Mucosa of descending colon (tissue), 3 donors: Measurements from ENCODE around the gene NTM. TPM values are rescaled to one million over a fixed set of nuclear protein-coding genes. Genes with fewer than 3 reads are reported as not detected.

Source experiments
- ATAC-seq: fragments of 200-7000 bp; cut with Tn5 transposase; one replicate; pipeline ENCODE4 v1.9.1; 2020; ENCODE audit warnings: mild to moderate bottlenecking, moderate library complexity
- DNase-seq, 3 donors: peaks; one replicate each; pipeline ENCODE4 v3.0.0-alpha.2; 2020
- H3K36me3 ChIP-seq: fragments of 200-600 bp; one replicate; pipeline ENCODE4 v1.8.0; 2021; ENCODE audit warnings: low read depth, mild to moderate bottlenecking
- H3K4me1 ChIP-seq: fragments of 200-600 bp; one replicate; pipeline ENCODE4 v1.8.0; 2021; ENCODE audit warnings: low read depth, mild to moderate bottlenecking
- H3K4me3 ChIP-seq: fragments of 200-600 bp; one replicate; pipeline ENCODE4 v1.8.0; 2021; ENCODE audit warnings: mild to moderate bottlenecking
- H3K9me3 ChIP-seq: fragments of 200-600 bp; one replicate; pipeline ENCODE4 v1.8.0; 2021; ENCODE audit warnings: mild to moderate bottlenecking
- intact Hi-C, 2 donors: fragments of 100-400 bp; cut with DNase I in 1 of 2; cut with micrococcal nuclease in 1 of 2; formaldehyde crosslinking; loops; one replicate each; pipeline versions ENCODE4 v1.11.0 to v1.11.1; 2022; cut with DNase I, micrococcal nuclease
- total RNA-seq, 3 donors: library from RNA; stranded (reverse); fragmentation: NEBNext Ultra II Directional in 2 of 3; extraction: Animal tissue kit (Norgen Biotek cat#: 25700) in 2 of 3; gene quantifications; one replicate each; pipeline versions ENCODE4 v1.2.1 to v1.2.4, GENCODE V29; 2021 to 2023
- TF ChIP-seq, protein P1 (sequence below): fragments of 200-600 bp; IDR thresholded peaks from one replicate; pipeline ENCODE4 v1.8.0; 2022; ENCODE audit warnings: antibody characterized with exemption, mild to moderate bottlenecking
- donor health status: DM: no; HTN: no; CAD: no; lungs with moderate emphysema.
- donor health status: DM: no; HTN: no; CAD: no.
- donor health status: DM: no; HTN: yes; CAD: no.

The NTM gene
- total RNA-seq, 3 donors from 2014 or later: 0.64 to 7.7 (median 1.2) TPM

DNA sequence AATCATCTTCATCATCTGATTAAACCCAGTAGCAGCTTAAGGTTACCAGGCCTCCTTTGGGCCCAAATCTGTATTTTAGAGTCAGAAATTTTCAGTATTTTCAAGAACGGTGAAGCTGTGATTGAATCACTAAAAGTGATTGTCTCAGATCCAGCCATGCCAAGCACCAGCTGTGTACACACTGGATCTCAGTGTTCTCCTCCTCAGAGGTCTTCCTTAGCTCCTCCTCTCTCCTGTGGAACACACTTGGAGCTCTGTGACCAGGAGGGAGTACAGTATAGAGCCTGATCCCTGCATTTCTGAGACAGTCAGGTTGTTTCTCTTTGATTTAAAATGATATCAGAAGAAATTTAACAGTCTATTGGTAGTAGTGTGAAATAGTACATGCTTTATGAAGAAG lies 401.1 kb downstream of the NTM start:
- Histone ChIP-seq H3K36me3 (no peaks in the 10 kb centered on the region), H3K4me3 (no peak overlapping the region), H3K9me3 (no peaks in the 10 kb centered on the region), H3K4me1 (no peaks in the 10 kb centered on the region)
- DNase-seq (no peak), ATAC-seq (no peak)
- intact Hi-C loops: no loop called here
- TF ChIP-seq, protein P1, sequence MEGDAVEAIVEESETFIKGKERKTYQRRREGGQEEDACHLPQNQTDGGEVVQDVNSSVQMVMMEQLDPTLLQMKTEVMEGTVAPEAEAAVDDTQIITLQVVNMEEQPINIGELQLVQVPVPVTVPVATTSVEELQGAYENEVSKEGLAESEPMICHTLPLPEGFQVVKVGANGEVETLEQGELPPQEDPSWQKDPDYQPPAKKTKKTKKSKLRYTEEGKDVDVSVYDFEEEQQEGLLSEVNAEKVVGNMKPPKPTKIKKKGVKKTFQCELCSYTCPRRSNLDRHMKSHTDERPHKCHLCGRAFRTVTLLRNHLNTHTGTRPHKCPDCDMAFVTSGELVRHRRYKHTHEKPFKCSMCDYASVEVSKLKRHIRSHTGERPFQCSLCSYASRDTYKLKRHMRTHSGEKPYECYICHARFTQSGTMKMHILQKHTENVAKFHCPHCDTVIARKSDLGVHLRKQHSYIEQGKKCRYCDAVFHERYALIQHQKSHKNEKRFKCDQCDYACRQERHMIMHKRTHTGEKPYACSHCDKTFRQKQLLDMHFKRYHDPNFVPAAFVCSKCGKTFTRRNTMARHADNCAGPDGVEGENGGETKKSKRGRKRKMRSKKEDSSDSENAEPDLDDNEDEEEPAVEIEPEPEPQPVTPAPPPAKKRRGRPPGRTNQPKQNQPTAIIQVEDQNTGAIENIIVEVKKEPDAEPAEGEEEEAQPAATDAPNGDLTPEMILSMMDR: no peak

- H3K9me3 ChIP-seq: no peaks in the 10 kb centered on the region
- ATAC-seq: no peak
- DNase-seq: no peak
- H3K36me3 ChIP-seq: no peaks in the 10 kb centered on the region
- intact Hi-C loops: no loop called here
- H3K4me1 ChIP-seq: no peaks in the 10 kb centered on the region
- TF ChIP-seq, protein P1: no peak
- H3K4me3 ChIP-seq: no peak overlapping the region
Measured at GRCh38 chr11:131773626-131774025, 403.2 kb downstream of the NTM start.

DNA sequence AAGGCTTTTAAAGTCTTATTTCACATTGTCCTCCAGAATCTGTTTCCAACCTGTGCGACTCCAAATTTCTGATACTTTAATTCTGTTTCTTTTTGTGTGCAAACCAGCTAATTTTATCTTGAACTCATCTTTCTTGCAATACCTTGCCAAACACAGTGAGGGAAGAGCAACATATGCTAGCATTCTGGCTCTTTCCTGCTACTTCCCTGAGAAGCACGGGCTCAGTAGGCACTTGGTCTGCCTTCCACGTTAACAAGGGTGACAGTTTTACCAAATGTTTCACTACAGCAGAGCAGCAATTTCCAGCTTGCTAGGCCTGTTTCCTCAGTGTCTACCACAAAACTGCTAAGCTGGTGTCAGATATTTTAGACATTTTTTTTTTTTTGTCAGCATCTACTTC lies 405.8 kb downstream of the NTM start:
- H3K4me1 ChIP-seq: no peaks in the 10 kb centered on the region
- DNase-seq (no peak), ATAC-seq (no peak)
- H3K9me3 ChIP-seq: no peaks in the 10 kb centered on the region
- intact Hi-C loops: no loop called here
- TF ChIP-seq, protein P1: no peak
- H3K4me3 ChIP-seq: no peak overlapping the region
- no peaks in the 10 kb centered on the region for H3K36me3 ChIP-seq

DNA sequence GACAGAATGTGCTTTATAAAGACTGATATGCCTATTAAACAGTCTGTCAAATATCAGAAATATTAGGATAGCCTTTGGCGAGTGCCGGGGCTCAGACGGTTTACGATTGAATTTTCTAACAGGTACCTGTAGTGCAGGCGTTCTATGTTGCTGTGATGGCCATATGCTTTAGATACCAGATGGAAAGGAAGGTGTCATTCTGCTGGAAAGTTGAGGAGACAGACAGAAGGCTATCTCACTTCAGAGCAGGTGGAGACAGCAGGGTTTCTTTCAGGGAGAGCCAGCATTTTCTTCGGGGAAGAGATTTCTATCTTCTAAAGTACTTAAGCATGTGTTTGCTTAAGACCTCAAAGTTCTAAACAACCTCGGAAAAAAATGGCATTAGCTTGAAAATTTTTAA lies 415.4 kb downstream of the NTM start:
- no peaks in the 10 kb centered on the region for H3K36me3 ChIP-seq
- no peak for DNase-seq
- no peaks in the 10 kb centered on the region for H3K4me1 ChIP-seq
- intact Hi-C loops: no loop called here
- no peak overlapping the region for H3K4me3 ChIP-seq
- ATAC-seq: no peak
- TF ChIP-seq, protein P1: no peak
- no peaks in the 10 kb centered on the region for H3K9me3 ChIP-seq

DNA sequence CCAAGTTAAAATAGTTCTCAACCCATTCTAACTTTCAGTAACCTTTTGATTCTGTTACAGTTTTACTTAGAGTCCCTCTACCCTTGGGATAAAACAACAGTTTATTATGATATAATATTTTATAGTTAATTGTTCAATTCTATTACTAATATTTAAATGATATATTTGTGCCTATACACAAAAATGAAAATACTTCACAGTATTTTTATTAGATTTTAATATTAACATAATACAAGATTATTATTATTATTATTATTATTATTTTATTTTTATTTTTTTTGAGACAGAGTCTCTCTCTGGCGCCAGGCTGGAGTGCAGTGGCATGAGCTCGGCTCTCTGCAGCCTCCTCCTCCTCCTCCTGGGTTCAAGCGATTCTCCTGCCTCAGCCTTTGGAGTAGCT lies 416.7 kb downstream of the NTM start:
- no peaks in the 10 kb centered on the region for H3K4me1 ChIP-seq
- TF ChIP-seq, protein P1: no peak
- intact Hi-C loops: no loop called here
- H3K9me3 ChIP-seq: no peaks in the 10 kb centered on the region
- no peaks in the 10 kb centered on the region for H3K36me3 ChIP-seq
- ATAC-seq (no peak), DNase-seq (no peak)
- no peak overlapping the region for H3K4me3 ChIP-seq

DNA sequence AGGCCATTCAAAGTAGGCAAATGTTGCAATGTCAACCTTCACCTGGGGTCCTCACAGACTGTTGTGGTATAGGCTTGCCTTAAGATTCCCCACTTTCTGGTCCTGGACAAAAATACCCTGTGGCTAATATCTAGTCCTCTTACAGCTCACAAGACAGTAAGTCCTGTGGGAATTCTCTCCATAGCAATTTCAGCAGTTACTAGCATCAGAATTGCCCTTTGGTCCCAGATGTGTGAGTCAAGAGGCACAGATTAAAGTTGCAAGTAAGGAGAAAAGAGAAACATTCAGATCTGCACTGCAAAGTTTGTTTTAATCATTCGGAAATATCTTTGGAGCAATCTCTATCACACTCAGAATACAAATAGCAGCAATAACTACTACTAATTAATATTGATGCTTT lies 420.2 kb downstream of the NTM start:
- intact Hi-C loops: no loop called here
- Histone ChIP-seq H3K4me1 (no peaks in the 10 kb centered on the region), H3K4me3 (no peak overlapping the region), H3K36me3 (no peaks in the 10 kb centered on the region), H3K9me3 (no peaks in the 10 kb centered on the region)
- DNase-seq (no peak), ATAC-seq (no peak)
- TF ChIP-seq, protein P1: no peak
